Smooth muscle cell (in vitro differentiated cells): ENCODE measurements around the gene NFXL1. TPM values are rescaled to one million over a fixed set of nuclear protein-coding genes. Genes with fewer than 3 reads are reported as not detected.
A peak's percentile ranks its signal among the peaks of the same experiment; 100 is the strongest.

Experiments
- DNase-seq: peaks from one replicate; lab custom pipeline; 2025; ENCODE audit not compliant: unreplicated experiment; lab: John Stamatoyannopoulos, UW
- H2AFZ ChIP-seq: fragments of 200-600 bp; sonication (generic); 2 replicates; pipeline ENCODE4 v1.6.0; 2016; ENCODE audit warnings: antibody characterized with exemption, low read depth, mild to moderate bottlenecking
- H3F3A ChIP-seq: fragments of 200-600 bp; sonication (generic); 2 replicates; pipeline ENCODE4 v1.6.0; 2017; ENCODE audit warnings: antibody characterized with exemption, low read depth
- H3K27ac ChIP-seq: fragments of 200-600 bp; sonication (generic); 2 replicates; pipeline ENCODE4 v1.5.1; 2016; ENCODE audit warnings: low read depth, mild to moderate bottlenecking
- H3K27me3 ChIP-seq: fragments of 200-600 bp; sonication (generic); 2 replicates; pipeline ENCODE4 v1.6.1; 2016; ENCODE audit warnings: low read depth, mild to moderate bottlenecking
- H3K36me3 ChIP-seq: fragments of 200-600 bp; sonication (generic); 2 replicates; pipeline ENCODE4 v1.5.1; 2016; ENCODE audit warnings: low read depth
- H3K4me1 ChIP-seq: fragments of 200-600 bp; sonication (generic); 2 replicates; pipeline ENCODE4 v1.5.1; 2016; ENCODE audit warnings: low read depth
- H3K4me2 ChIP-seq: fragments of 200-600 bp; sonication (generic); 2 replicates; pipeline ENCODE4 v1.6.0; 2016; ENCODE audit warnings: mild to moderate bottlenecking
- H3K4me3 ChIP-seq: fragments of 200-600 bp; sonication (generic); 2 replicates; pipeline ENCODE4 v1.5.1; 2016; ENCODE audit warnings: mild to moderate bottlenecking
- H3K79me2 ChIP-seq: fragments of 200-600 bp; sonication (generic); 2 replicates; pipeline ENCODE4 v1.6.0; 2016; ENCODE audit warnings: low read depth, mild to moderate bottlenecking
- H3K9ac ChIP-seq: fragments of 200-600 bp; sonication (generic); 2 replicates; pipeline ENCODE4 v1.6.0; 2016; ENCODE audit warnings: low read depth
- H3K9me3 ChIP-seq: fragments of 200-600 bp; sonication (generic); replicated peaks from 2 replicates; pipeline ENCODE4 v1.5.1; 2016; ENCODE audit warnings: low read depth
- H4K20me1 ChIP-seq: fragments of 200-600 bp; sonication (generic); 2 replicates; pipeline ENCODE4 v1.6.0; 2016; ENCODE audit warnings: low read depth
- CTCF ChIP-seq: fragments of 200-600 bp; sonication (generic); IDR thresholded peaks from 2 replicates; pipeline ENCODE4 v1.5.1; 2017; ENCODE audit warnings: borderline replicate concordance, mild to moderate bottlenecking, antibody characterized with exemption; ENCODE audit not compliant: insufficient read depth, poor library complexity, severe bottlenecking
- WGBS: methylation state at CpG from one replicate; pipeline ENCODE4 v1.1.7; 2016; ENCODE audit warnings: low lambda C conversion rate; 5-methylcytosine and 5-hydroxymethylcytosine counted together
- polyA plus RNA-seq: library from polyadenylated mRNA; unstranded; fragments of >200 nt; fragmentation: Nextera tagmentation; extraction: Ambion mirVana; gene quantifications from 2 replicates; pipeline ENCODE4 v1.2.1, GENCODE V29; 2016
- total RNA-seq: library from RNA; depleted of rRNA; stranded (reverse); fragments of >200 nt; gene quantifications from 2 replicates; pipeline ENCODE4 v1.2.3, GENCODE V29; 2014

Gene NFXL1
- total and polyA plus RNA-seq, 2 experiments from 2014 or later, result 6.5 to 14.7 TPM

GRCh38 chr4:47915378-47915777 lies 995 bp upstream of the NFXL1 start:
- no peaks in the 10 kb centered on the region for H3K9me3 ChIP-seq
- no peaks in the 10 kb centered on the region for H3K36me3 ChIP-seq
- peak overlapping the region; percentile 69 for H3K4me3 ChIP-seq
- peaks cover 32% of the 10 kb centered on the region for H3K79me2 ChIP-seq
- H3F3A ChIP-seq, result no peaks in the 10 kb centered on the region
- H3K9ac ChIP-seq, result no peak overlapping the region
- H3K4me2 ChIP-seq, result peak overlapping the region; percentile 89
- no peak overlapping the region for H3K27ac ChIP-seq
- peaks cover 10% of the 10 kb centered on the region for H4K20me1 ChIP-seq
- no peak for TF ChIP-seq CTCF
- peaks cover 13% of the 10 kb centered on the region for H3K4me1 ChIP-seq
- peak overlapping the region; percentile 97 for H2AFZ ChIP-seq
- H3K27me3 ChIP-seq, result no peaks in the 10 kb centered on the region
- 64% methylated on average over 3 of the region's 3 CpGs for WGBS
- DNase-seq, result no peak

- H3K27me3 ChIP-seq, result no peaks in the 10 kb centered on the region
- H3K9me3 ChIP-seq, result no peaks in the 10 kb centered on the region
- peak overlapping the region; percentile 97 for H2AFZ ChIP-seq
- no peak for TF ChIP-seq CTCF
- H3K4me1 ChIP-seq, result peaks cover 13% of the 10 kb centered on the region
- no peak overlapping the region for H3K27ac ChIP-seq
- peaks cover 10% of the 10 kb centered on the region for H4K20me1 ChIP-seq
- 2% methylated on average over 6 of the region's 6 CpGs for WGBS
- H3K9ac ChIP-seq, result peak overlapping the region; percentile 12
- peaks cover 35% of the 10 kb centered on the region for H3K79me2 ChIP-seq
- no peak for DNase-seq
- no peaks in the 10 kb centered on the region for H3F3A ChIP-seq
- peak overlapping the region; percentile 89 for H3K4me2 ChIP-seq
- H3K4me3 ChIP-seq, result peak overlapping the region; percentile 69
- no peaks in the 10 kb centered on the region for H3K36me3 ChIP-seq
Observed at GRCh38 chr4:47914926-47915237, 499 bp upstream of the NFXL1 start.

GRCh38 chr4:47913861-47914219 lies 543 bp downstream of the NFXL1 start:
- no peaks in the 10 kb centered on the region for H3K27me3 ChIP-seq
- H3K27ac ChIP-seq, result peak overlapping the region; percentile 46
- H3K4me1 ChIP-seq, result peaks cover 13% of the 10 kb centered on the region
- H3F3A ChIP-seq, result no peaks in the 10 kb centered on the region
- H4K20me1 ChIP-seq, result peaks cover 15% of the 10 kb centered on the region
- no peak for TF ChIP-seq CTCF
- H3K36me3 ChIP-seq, result peaks cover 5% of the 10 kb centered on the region
- peak overlapping the region; percentile 45 for H3K9ac ChIP-seq
- H3K79me2 ChIP-seq, result peaks cover 37% of the 10 kb centered on the region
- H3K4me3 ChIP-seq, result peak overlapping the region; percentile 69
- DNase-seq, result no peak
- WGBS, result 0% methylated on average over 29 of the region's 29 CpGs
- peak overlapping the region; percentile 89 for H3K4me2 ChIP-seq
- peak overlapping the region; percentile 84 for H2AFZ ChIP-seq
- H3K9me3 ChIP-seq, result no peaks in the 10 kb centered on the region

GRCh38 chr4:47913330-47913729 lies 1.1 kb downstream of the NFXL1 start:
- peak overlapping the region; percentile 69 for H3K4me3 ChIP-seq
- no peak for TF ChIP-seq CTCF
- peaks cover 13% of the 10 kb centered on the region for H3K4me1 ChIP-seq
- peaks cover 18% of the 10 kb centered on the region for H4K20me1 ChIP-seq
- peak overlapping the region; percentile 46 for H3K27ac ChIP-seq
- H2AFZ ChIP-seq, result peak overlapping the region; percentile 84
- no peaks in the 10 kb centered on the region for H3K27me3 ChIP-seq
- peaks cover 39% of the 10 kb centered on the region for H3K79me2 ChIP-seq
- peak overlapping the region; percentile 45 for H3K9ac ChIP-seq
- DNase-seq, result no peak
- peak overlapping the region; percentile 89 for H3K4me2 ChIP-seq
- WGBS, result 2% methylated on average over 4 of the region's 4 CpGs
- H3K36me3 ChIP-seq, result peaks cover 7% of the 10 kb centered on the region
- H3F3A ChIP-seq, result no peaks in the 10 kb centered on the region
- H3K9me3 ChIP-seq, result no peaks in the 10 kb centered on the region
